HG03045 (cell line): ENCODE measurements around the gene NTN1.

Source experiments
- ATAC-seq: cut with Tn5 transposase; IDR thresholded peaks from one replicate; pipeline ENCODE4 v1.9.1; 2021; ENCODE audit warnings: mild to moderate bottlenecking, moderate library complexity; ENCODE audit not compliant: unreplicated experiment

Gene NTN1

GRCh38 chr17:9266697-9267117, 245.4 kb downstream of the NTN1 start:
- no peak for ATAC-seq

- ATAC-seq, result no peak
These were observed 247.2 kb downstream of the NTN1 start for GRCh38 chr17:9268546-9268945.

DNA sequence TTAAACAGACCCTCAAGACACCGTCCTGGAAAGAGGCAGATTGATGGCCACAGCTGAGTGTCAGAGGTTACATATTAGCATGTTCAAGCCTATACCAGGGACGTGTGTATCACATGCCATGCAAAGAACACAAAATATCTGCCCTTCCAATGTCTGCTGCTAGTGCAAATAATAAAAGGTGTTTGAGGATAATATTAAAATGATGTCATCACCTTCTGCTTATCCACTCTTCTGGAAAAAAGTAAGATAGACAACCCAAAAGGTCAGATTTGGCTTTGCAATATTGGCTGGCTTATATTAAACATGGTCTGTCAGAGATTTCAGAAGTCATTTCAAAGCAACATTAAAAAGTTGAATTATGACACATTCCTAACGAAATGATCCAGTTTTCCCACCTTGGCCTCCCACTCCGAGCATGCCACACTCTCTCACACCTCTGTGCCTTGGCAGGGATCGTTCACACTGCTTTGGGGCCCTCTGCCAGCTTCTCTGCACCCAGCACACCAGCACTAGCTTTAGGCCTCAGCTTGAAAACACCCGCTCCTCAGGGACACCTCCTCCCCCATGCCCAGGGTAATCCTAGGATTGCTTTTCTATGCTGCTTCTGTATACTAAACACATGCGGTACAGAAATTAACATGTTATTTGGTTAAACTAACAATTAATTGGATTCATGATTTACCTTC, 248.2 kb downstream of the NTN1 start:
- ATAC-seq, result no peak

GRCh38 chr17:9270921-9271320, 249.6 kb downstream of the NTN1 start:
- no peak for ATAC-seq

DNA sequence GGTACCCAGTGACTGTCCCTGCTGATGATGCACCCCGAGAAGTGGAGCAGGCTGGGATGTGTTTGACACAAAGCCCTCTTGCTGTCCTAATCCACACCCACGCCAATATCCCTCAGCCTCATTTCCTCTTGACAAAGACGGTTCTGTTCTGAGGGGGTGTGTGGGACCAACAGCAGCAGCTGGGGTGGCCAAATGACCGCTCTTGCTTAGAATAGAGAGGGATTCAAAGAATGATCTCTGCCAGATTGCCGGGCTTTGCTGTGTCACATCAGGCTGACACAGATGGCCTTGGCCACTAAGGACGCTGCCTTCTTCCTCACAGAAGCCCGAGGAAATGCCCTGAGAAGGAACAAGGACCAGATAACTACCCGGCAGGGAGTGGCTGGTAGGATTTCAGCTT, 250.7 kb downstream of the NTN1 start:
- no peak for ATAC-seq

DNA sequence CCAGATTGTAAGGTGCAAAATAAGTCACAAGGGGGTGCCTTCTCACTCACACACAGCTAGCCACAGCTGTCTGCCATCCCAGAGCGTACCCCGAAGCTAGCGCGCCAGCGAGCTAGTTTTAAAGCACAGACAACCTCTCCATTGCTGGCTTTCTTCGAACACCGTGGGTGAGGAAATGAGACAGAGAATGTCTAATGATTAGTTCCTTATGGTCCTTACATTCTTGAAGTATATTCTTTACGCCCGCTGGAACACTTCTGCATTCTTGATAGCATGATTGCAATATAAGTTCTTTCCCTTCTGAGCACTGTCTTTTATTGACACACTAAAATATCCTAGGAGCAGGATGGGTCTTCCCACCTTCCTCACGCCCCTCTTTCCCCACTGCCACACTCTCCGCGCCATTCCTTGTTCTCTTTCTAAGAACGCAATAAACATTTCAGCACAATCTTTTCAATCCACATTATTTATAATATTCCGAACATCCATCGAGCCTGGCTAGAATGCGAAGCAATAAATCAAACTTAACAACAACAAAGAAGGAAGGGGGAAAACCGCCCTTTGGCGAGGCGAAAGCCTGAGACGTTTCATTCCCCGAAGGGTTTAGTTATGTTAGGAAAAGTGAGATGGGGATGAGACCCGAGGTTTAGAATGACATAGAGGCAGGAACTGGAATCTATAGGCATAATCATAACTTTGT, 251.3 kb downstream of the NTN1 start:
- no peak for ATAC-seq

DNA sequence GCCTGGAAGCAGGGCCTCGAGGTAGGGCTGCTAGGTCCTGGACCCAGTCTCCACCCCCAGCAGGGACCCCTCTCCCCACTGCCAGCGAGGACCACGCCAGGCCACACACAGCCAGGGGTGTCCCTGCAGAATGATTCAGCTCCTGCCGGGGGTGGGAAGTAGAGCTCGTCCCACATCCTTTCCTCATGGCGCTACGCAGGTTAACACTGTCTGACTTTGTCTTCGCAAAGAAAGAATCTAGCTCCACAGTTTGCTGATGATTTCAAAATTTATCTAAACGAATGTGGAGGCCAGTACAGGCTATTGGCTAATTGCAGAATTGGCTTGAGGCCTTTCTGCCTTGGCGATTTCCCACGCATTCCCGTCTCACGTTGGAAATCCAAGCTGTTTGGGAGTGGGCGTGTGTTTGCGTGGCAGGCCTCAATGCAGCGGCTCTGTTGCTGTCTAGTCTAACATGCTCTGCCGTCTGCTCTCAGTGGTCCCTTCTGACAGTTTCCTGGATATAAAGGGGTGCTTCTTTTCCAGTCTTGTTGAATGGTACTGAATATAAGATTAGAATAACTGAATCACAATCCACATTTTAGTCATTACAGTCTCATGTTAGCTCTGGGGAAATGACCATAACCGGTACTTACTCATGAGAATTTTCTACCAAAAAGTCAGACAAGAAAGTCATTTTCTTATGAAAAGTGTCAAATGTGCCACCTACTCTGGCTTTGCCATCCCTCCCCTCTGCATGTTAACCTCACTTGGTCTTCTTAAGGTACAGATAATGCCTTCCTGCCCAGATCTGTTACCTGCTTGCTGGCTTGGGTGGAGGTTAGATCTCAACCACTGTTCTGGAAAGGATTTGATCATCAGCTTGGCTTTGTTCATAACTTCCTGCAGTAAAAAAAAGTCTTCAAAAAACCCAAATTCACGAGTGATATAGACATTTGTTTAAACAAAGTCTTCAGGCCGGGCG, 252.4 kb downstream of the NTN1 start:
- no peak for ATAC-seq

DNA sequence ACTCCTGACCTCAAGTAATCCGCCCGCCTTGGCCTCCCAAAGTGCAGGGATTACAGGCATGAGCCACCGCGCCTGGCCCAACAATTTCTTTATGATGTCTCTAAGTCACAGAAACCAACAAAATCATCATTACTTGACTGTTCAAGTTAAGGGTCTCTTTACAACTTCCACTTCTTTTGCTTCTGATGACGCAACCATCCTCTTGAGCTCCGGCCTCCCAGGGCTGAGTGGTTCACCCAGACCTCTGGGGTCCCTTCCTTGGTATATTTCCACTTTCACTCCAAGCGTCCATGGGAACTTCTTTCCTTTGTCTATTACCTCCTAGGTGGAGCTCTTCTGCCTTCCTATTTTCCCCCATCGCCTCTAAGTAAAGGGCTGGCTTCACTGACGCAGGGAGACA, 253.7 kb downstream of the NTN1 start:
- ATAC-seq, result no peak

GRCh38 chr17:9279893-9280292, 258.6 kb downstream of the NTN1 start:
- ATAC-seq, result no peak

GRCh38 chr17:9283909-9284308, 262.6 kb downstream of the NTN1 start:
- no peak for ATAC-seq

DNA sequence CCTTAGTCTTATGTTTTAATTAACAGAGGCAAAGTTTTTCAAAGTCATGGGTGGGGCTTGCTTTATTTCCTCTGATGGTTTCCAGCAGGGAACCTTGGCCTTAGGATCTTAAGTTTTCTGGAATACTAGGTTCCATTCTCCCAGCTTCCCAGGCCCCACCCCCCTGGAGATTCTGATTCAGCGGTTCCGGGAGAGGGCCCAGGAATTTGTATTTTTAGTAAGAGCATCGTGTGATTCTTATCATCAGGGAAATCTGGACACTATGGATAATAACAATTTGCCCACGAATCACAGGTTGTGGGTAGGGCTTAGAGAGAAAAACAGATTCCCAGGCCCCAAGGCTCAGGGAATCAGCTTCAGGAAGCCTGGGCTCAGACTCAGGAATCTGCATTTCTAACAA, 263.6 kb downstream of the NTN1 start:
- ATAC-seq, result no peak

DNA sequence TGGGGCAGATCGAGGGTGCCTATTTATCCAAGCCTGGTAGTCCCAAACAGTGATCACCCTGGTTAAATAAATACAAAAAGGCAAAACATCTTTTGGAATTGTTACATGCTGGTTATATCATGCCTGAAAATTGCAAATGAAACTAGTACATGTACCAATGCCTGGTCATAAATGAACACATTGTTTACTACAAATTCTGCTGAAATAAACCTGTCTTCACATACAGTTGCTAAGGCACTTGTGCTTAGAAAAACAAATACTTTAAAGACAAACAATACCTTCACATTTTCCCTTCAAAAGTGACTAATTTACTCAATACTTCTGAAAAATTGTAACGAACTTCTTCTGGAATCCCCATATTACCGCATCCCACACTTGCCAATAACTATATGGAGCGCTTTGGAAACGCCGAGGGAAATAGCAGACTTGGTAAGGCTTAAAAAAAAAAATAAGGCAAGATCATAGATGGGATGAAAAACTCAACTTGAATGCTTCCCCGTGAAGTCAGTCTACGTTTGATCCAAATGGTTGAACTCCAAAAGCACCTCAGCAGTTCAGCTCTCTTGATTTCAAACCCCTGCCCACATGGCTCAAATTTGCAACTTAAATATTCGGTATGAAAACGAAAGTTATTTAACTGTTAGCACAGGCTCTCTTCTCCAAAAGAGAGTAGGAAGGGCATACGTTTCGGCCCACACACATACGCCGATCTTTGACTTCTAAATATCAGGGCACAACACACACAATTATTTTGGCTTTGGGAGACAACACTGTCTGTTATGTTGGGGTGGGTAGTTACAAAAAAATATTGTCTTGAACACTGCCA, 264.5 kb downstream of the NTN1 start:
- no peak for ATAC-seq

- ATAC-seq, result no peak
These were observed 265.1 kb downstream of the NTN1 start for GRCh38 chr17:9286434-9286833.

GRCh38 chr17:9287306-9287705, 266.0 kb downstream of the NTN1 start:
- no peak for ATAC-seq

GRCh38 chr17:9290226-9290613, 268.9 kb downstream of the NTN1 start:
- no peak for ATAC-seq

- no peak for ATAC-seq
These were observed 270.7 kb downstream of the NTN1 start for GRCh38 chr17:9291912-9292560.

GRCh38 chr17:9292561-9292941, 271.2 kb downstream of the NTN1 start:
- no peak for ATAC-seq
